Stimulated activated CD8-positive, alpha-beta memory T cell treated with anti-CD3 and anti-CD28 coated beads, Interleukin-12 subunit alpha, Interleukin-12 subunit beta, amount 100 ng/mL, for 1 hour (primary cell): ENCODE measurements around the gene CSNK1G3.
"Not testable (repeated sequence)": the region's sequence is repeated elsewhere in the genome, so short reads cannot be mapped to it uniquely, and the experiment has no call there.

ENCODE experiments used
- DNase-seq: peaks from one replicate; pipeline ENCODE4 v3.0.0-alpha.2; 2020; ENCODE audit warnings: low read depth

CSNK1G3 gene

GRCh38 chr5:123559434-123559775 lies 47.4 kb downstream of the CSNK1G3 start:
- no peak for DNase-seq

GRCh38 chr5:123561230-123561629 lies 49.3 kb downstream of the CSNK1G3 start:
- no peak for DNase-seq

- no peak for DNase-seq
These were observed 60.0 kb downstream of the CSNK1G3 start for GRCh38 chr5:123571927-123572326.

GRCh38 chr5:123578390-123578789 lies 66.4 kb downstream of the CSNK1G3 start:
- DNase-seq: no peak

- DNase-seq: no peak
These were observed 67.4 kb downstream of the CSNK1G3 start for GRCh38 chr5:123579410-123579809.

- no peak for DNase-seq
These were observed 70.7 kb downstream of the CSNK1G3 start for GRCh38 chr5:123582550-123583285.

GRCh38 chr5:123585871-123586270 lies 73.9 kb downstream of the CSNK1G3 start:
- DNase-seq: no peak

- DNase-seq: no peak
These were observed 82.5 kb downstream of the CSNK1G3 start for GRCh38 chr5:123594434-123594833.

GRCh38 chr5:123597018-123597417 lies 85.0 kb downstream of the CSNK1G3 start:
- no peak for DNase-seq

- no peak for DNase-seq
These were observed 86.2 kb downstream of the CSNK1G3 start for GRCh38 chr5:123598028-123598689.

GRCh38 chr5:123599171-123599570 lies 87.2 kb downstream of the CSNK1G3 start:
- no peak for DNase-seq

GRCh38 chr5:123601610-123602009 lies 89.6 kb downstream of the CSNK1G3 start:
- no peak for DNase-seq

GRCh38 chr5:123605822-123606221 lies 93.8 kb downstream of the CSNK1G3 start:
- DNase-seq: no peak

GRCh38 chr5:123610209-123610608 lies 98.2 kb downstream of the CSNK1G3 start:
- DNase-seq: no peak

GRCh38 chr5:123610665-123611405 lies 98.9 kb downstream of the CSNK1G3 start:
- no peak for DNase-seq

GRCh38 chr5:123611406-123611709 lies 99.4 kb downstream of the CSNK1G3 start:
- DNase-seq: no peak

GRCh38 chr5:123617561-123617960 lies 105.6 kb downstream of the CSNK1G3 start:
- DNase-seq: no peak

- no peak for DNase-seq
These were observed 114.1 kb downstream of the CSNK1G3 start for GRCh38 chr5:123626051-123626450.

GRCh38 chr5:123628860-123629544 lies 117.0 kb downstream of the CSNK1G3 start:
- no peak for DNase-seq

- no peak for DNase-seq
These were observed 124.0 kb downstream of the CSNK1G3 start for GRCh38 chr5:123636006-123636405.

GRCh38 chr5:123637028-123637427 lies 125.1 kb downstream of the CSNK1G3 start:
- not testable (repeated sequence) for DNase-seq

- no peak for DNase-seq
These were observed 127.3 kb downstream of the CSNK1G3 start for GRCh38 chr5:123639244-123639643.
